Inflammatory macrophage treated with lipopolysaccharide for 4 hours (primary cell): ENCODE results near the gene GATC.
A peak's percentile ranks its signal among the peaks of the same experiment; 100 is the strongest.

Experiments used
- DNase-seq: peaks from one replicate; pipeline ENCODE4 v3.0.0-alpha.2; 2020

GATC gene, protein sequence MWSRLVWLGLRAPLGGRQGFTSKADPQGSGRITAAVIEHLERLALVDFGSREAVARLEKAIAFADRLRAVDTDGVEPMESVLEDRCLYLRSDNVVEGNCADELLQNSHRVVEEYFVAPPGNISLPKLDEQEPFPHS

GRCh38 chr12:120445911-120446843, at the start of gene GATC, which contains the start of gene TRIAP1:
GATC (plus strand) TSS chr12:120446444; CDS start chr12:120446481, 37 bp downstream.
TRIAP1 (minus strand) TSS chr12:120446384; CDS start chr12:120446372, 12 bp downstream.
- DNase-seq = peak; percentile 79

- DNase-seq = no peak
Observed at GRCh38 chr12:120397824-120398540, 48.3 kb upstream of the GATC start.

DNA sequence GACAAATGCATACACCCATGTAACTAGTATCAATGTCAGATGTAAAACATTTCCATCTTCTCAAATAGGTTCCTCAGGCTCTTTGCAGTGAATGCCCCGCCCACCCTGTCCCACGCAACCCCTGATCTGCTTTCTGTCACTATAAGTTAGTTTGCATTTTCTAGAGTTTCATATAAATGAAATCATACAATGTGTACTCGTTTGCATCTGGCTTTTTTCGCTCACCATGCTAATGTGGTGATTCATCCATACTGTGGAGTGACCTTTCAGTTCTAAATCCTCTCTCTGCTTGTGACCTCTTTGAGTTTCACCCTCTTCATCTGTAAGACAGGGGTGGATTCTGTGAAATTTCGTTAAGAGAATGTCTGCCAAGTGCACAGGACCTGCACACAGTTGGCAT, 46.7 kb upstream of the GATC start:
- DNase-seq = no peak

- no peak for DNase-seq
Observed at GRCh38 chr12:120402217-120402616, 44.0 kb upstream of the GATC start.

DNA sequence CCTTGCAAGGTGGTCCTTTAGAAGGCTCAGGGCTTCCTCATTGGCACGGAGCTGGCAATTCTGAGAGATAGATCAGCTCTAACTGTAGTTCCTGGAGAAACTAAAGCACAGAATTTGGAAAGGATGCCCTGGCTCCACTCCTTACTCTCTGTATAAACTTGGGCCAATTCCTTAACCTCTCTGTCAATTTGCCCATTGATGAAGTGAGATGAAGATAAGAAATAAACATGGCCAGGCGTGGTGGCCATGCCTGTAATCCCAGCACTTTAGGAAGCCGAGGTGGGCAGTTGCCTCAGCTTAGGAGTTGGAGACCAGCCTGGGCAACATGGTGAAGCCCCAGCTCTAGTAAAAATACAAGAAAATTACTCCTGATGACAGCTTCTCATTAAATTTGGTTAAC, 42.4 kb upstream of the GATC start:
- DNase-seq = no peak

DNA sequence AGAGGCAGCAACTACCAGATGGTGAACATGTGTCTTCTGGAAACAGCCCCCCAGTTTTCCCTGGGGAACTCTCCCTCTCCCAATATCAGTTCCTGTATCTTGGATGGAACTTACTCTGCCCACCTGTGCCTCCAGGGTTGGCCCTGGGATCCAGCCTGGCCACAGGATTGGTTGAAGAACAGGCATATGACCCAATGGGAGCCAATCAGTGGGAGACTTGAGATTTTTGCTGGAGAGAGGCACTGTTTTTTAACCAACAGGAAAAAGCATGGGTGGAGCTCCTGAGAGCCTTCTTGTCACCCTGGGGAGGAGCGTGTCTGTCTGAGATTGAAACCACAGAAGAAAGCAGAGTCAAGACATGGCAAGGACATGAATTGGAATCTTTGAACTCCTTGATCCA, 42.0 kb upstream of the GATC start:
- no peak for DNase-seq

DNA sequence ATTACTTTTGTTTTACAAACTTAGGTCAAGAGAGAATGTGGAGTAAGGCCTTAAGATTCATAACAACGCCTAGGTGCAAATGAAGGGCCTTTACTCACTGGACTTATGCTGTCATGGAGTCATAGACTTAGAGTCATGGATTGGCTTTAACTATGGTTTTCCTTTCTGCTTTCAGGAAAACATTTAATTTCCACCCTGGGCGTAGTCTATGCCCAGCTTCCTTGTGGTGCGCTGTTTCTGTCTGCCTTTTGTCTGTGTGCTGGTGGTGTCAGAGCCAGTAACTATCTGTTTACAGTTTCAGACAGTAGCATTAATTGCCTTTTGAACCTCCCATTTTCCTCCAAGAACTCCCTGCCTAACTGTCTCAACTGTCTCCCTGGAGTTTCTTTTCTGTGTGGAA, 40.2 kb upstream of the GATC start:
- no peak for DNase-seq

DNA sequence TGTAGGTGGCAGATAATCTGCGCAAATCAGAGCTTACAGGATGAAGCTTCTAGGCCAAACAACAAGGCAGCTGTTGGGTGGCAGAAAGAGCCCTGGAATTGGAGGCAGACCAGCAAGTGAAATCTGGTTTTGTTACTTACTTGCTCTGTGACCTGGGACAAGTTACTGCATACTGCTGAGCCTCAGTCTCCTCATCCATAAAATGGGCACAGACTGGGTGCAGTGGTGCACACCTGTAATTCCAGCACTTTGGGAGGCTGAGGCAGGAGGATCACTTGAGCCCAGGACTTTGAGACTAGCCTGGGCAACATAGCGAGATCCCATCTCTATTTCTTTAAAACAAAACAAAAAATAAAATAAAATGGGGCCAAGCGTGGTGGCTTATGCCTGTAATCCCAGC, 39.7 kb upstream of the GATC start:
- DNase-seq = no peak

GRCh38 chr12:120408771-120409170, 37.5 kb upstream of the GATC start:
- DNase-seq = no peak

- DNase-seq = no peak
Observed at GRCh38 chr12:120412421-120412820, 33.8 kb upstream of the GATC start.

DNA sequence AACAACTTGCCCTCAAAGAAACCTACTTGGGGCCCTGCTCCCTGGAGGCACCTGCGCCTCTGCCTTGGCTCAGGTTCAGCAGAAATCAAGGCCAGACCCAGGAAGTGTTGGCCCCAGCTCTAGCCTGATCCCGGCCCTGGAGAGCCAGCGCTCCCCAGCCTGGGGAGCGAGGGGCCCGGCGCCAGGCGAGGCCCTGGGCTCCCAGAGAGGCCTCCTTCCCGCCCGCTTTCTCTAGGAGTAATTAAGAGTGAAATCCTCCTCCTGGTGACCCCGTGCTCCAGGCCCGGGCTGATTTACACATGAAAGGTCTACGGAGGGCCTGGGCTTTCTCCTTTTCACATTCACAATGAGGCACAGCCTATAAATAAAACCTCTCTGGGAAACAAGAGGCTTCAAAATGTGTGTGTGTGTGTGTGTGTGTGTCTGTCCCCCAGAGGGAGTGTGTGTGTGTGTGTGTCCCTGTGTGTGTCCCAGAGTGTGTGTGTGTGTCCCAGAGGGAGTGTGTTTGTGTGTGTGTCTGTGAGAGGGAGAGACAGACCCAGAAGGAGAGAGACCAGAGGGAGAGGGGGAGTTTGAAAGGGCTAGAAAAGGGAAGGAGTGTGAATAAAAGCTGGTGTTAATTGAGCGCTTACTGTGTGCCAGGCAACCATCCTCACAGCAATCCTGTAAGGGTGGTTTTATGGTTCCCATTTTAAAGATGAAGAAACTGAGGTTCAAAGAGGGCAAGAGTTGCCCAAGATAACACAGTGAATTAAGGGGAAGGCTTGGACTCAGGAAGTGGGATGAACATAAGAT, 32.1 kb upstream of the GATC start:
- DNase-seq = no peak

GRCh38 chr12:120416490-120417216, 29.6 kb upstream of the GATC start:
- no peak for DNase-seq

DNA sequence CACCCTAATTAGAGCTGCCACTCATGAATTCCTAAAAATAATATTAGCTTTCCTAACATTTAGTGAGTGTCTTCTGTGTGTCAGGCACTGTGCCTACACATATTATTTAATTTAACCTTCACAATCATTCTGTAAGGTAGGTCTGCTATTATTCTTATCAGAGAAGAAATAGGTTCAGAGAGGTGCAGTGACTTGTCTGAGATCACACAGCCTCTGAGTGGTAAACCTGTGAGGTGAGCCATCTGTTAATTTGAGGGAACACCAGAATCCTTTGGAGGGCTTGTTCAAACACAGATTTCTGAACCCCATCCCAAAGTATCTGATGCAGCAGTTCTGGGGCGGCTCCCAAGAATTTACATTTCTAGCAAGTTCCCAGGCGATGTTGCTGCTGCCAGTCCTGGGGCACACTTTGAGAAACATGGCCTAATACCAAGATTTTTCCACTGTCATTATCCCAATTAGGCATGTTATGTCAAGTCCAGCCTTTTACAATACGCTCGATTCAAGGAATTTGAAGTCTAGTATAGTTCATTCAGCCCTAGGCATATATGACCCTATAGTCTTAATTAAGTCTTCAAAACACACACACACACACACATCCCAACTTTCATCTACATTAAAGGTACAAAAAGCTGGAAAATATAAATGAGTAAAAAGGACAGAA, 28.2 kb upstream of the GATC start:
- DNase-seq = no peak

- no peak for DNase-seq
Observed at GRCh38 chr12:120421701-120422100, 24.5 kb upstream of the GATC start.

DNA sequence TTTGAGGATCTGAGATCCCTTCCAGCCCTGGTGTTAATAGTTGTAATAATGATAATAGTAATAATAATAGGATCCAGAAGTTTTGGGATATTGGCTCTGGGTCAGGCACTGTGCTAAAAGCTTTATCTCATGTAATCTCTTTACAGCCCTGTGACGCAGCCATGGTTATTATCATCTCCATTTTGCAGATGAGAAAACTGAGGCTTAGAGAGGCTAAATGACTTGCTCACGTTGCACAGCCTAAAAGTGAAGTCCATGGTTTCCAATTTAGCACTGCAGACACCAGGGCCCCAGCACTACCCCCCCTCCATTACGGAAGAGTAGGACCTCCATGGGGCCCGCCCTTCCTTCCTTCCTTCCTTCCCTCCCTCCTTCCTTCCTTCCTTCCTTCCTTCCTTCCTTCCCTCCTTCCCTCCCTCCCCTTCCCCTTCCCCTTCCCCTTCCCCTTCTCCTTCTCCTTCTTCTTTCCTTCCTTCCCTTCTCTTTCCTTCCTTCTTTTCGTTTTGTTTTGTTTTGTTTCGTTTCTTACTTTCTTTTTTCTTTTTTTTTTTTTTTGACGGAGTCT, 23.3 kb upstream of the GATC start:
- DNase-seq = no peak

- DNase-seq = no peak
Observed at GRCh38 chr12:120425797-120426196, 20.4 kb upstream of the GATC start.

GRCh38 chr12:120428597-120429229, 17.5 kb upstream of the GATC start:
- no peak for DNase-seq

GRCh38 chr12:120429368-120429767, 16.9 kb upstream of the GATC start:
- DNase-seq = no peak

GRCh38 chr12:120432772-120433525, 13.3 kb upstream of the GATC start:
- no peak for DNase-seq
